Measurements from ENCODE around the gene UBQLNL.

UBQLNL gene

GRCh38 chr11:5516599-5516998, at the start of gene UBQLNL:
Gene UBQLNL (minus strand): TSS chr11:5516699. CDS start chr11:5516441, 258 bp downstream.
- no peak for DNase-seq (ENCODE audit: low read depth in 2 of 2)

GRCh38 chr11:5564259-5565019, 47.9 kb upstream of the UBQLNL start:
- no peak for DNase-seq (ENCODE audit: low read depth in 2 of 2)

- DNase-seq (ENCODE audit: low read depth in 2 of 2), result no peak
Measured at GRCh38 chr11:5557751-5558150, 41.3 kb upstream of the UBQLNL start.

GRCh38 chr11:5556596-5557188, 40.2 kb upstream of the UBQLNL start:
- DNase-seq (ENCODE audit: low read depth in 2 of 2), result no peak

- DNase-seq (ENCODE audit: low read depth in 2 of 2), result no peak
Measured at GRCh38 chr11:5553343-5553742, 36.8 kb upstream of the UBQLNL start.

GRCh38 chr11:5550440-5551095, 34.1 kb upstream of the UBQLNL start:
- DNase-seq (ENCODE audit: low read depth in 2 of 2), result no peak

- DNase-seq (ENCODE audit: low read depth in 2 of 2), result no peak
Measured at GRCh38 chr11:5548440-5548839, 31.9 kb upstream of the UBQLNL start, which contains the start of gene OR52H1. Gene OR52H1 (minus strand): TSS chr11:5548540. CDS start chr11:5545505, 3,035 bp downstream.

GRCh38 chr11:5547982-5548381, 31.5 kb upstream of the UBQLNL start:
- DNase-seq (ENCODE audit: low read depth in 2 of 2), result no peak

GRCh38 chr11:5546457-5546856, 30.0 kb upstream of the UBQLNL start:
- DNase-seq (ENCODE audit: low read depth in 2 of 2), result no peak

GRCh38 chr11:5541427-5541826, 24.9 kb upstream of the UBQLNL start:
- DNase-seq (ENCODE audit: low read depth in 2 of 2), result no peak

GRCh38 chr11:5536482-5536881, 20.0 kb upstream of the UBQLNL start:
- no peak for DNase-seq (ENCODE audit: low read depth in 2 of 2)

- DNase-seq (ENCODE audit: low read depth in 2 of 2), result no peak
Measured at GRCh38 chr11:5534046-5534445, 17.5 kb upstream of the UBQLNL start.

GRCh38 chr11:5531053-5531831, 14.7 kb upstream of the UBQLNL start:
- DNase-seq (ENCODE audit: low read depth in 2 of 2), result no peak

- no peak for DNase-seq (ENCODE audit: low read depth in 2 of 2)
Measured at GRCh38 chr11:5528495-5528894, 12.0 kb upstream of the UBQLNL start.

GRCh38 chr11:5527716-5528115, 11.2 kb upstream of the UBQLNL start:
- DNase-seq (ENCODE audit: low read depth in 2 of 2), result no peak

- no peak for DNase-seq (ENCODE audit: low read depth in 2 of 2)
Measured at GRCh38 chr11:5524756-5525155, 8.3 kb upstream of the UBQLNL start.

- no peak for DNase-seq (ENCODE audit: low read depth in 2 of 2)
Measured at GRCh38 chr11:5522308-5522707, 5.8 kb upstream of the UBQLNL start.

GRCh38 chr11:5521540-5521939, 5.0 kb upstream of the UBQLNL start:
- DNase-seq (ENCODE audit: low read depth in 2 of 2), result no peak

- no peak for DNase-seq (ENCODE audit: low read depth in 2 of 2)
Measured at GRCh38 chr11:5514841-5515240, 1.7 kb downstream of the UBQLNL start.

GRCh38 chr11:5509803-5510202, 6.7 kb downstream of the UBQLNL start, which contains the start of gene UBQLN3:
Gene UBQLN3 (minus strand): TSS chr11:5509957. CDS start chr11:5509558, 399 bp downstream.
- DNase-seq (ENCODE audit: low read depth in 2 of 2), result no peak

- DNase-seq (ENCODE audit: low read depth in 2 of 2), result no peak
Measured at GRCh38 chr11:5508605-5509004, 7.9 kb downstream of the UBQLNL start.

- DNase-seq (ENCODE audit: low read depth in 2 of 2), result no peak
Measured at GRCh38 chr11:5507933-5508305, 8.6 kb downstream of the UBQLNL start.

Data from stimulated activated CD8-positive, alpha-beta memory T cell treated with anti-CD3 and anti-CD28 coated beads, Interleukin-7, amount 100 ng/mL, for 4 hours (primary cell).